ENCODE data around the gene TNNC2. TPM values are rescaled to one million over a fixed set of nuclear protein-coding genes. Genes with fewer than 3 reads are reported as not detected.

The TNNC2 gene
- polyA plus RNA-seq, 1 experiment: 0.45 TPM

DNA sequence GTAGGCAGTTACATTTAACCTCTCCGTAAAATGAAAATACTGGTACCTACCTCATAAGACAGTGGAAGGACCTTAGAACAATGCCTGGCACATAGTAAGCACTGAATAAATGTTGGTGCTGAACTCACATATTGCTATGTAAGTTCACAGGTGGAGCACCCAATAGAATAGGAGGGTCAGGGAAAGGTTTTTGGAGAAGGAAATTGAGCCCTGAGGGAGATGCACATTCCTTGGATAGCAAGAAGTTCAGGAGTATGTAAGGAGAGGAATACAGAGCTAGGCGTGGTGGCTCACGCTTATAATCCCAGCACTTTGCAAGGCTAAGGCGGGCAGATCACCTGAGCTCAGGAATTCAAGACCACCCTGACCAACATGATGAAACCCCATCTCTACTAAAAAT lies 7.6 kb downstream of the TNNC2 start:
- Histone ChIP-seq H3K4me3 (ENCODE audit: low read depth, low read length) (no peak overlapping the region), H3K9me3 (ENCODE audit: control insufficient read depth, insufficient read depth, low read length) (no peaks in the 10 kb centered on the region; the same call in 1 of the 2 replicates), H3K27ac (ENCODE audit: low read depth, low read length) (no peak overlapping the region), H3K27me3 (ENCODE audit: control insufficient read depth, insufficient read depth, low read length) (peaks cover 14% of the 10 kb centered on the region)
- CTCF ChIA-PET: interaction anchor here (0.9 to 2.1 kb wide), 4 partner anchors 19 to 151 kb away, joined by 4 to 8 read pairs (median 6); no protein-coding TSS in a partner anchor
- no peak for DNase-seq (ENCODE audit: low read depth, low spot score)
- TF ChIP-seq, protein P1, sequence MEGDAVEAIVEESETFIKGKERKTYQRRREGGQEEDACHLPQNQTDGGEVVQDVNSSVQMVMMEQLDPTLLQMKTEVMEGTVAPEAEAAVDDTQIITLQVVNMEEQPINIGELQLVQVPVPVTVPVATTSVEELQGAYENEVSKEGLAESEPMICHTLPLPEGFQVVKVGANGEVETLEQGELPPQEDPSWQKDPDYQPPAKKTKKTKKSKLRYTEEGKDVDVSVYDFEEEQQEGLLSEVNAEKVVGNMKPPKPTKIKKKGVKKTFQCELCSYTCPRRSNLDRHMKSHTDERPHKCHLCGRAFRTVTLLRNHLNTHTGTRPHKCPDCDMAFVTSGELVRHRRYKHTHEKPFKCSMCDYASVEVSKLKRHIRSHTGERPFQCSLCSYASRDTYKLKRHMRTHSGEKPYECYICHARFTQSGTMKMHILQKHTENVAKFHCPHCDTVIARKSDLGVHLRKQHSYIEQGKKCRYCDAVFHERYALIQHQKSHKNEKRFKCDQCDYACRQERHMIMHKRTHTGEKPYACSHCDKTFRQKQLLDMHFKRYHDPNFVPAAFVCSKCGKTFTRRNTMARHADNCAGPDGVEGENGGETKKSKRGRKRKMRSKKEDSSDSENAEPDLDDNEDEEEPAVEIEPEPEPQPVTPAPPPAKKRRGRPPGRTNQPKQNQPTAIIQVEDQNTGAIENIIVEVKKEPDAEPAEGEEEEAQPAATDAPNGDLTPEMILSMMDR (IDR thresholded peaks at IDR 0.05; ENCODE audit: low read depth, low read length): no peak
- POLR2A ChIA-PET: no interaction called here

DNA sequence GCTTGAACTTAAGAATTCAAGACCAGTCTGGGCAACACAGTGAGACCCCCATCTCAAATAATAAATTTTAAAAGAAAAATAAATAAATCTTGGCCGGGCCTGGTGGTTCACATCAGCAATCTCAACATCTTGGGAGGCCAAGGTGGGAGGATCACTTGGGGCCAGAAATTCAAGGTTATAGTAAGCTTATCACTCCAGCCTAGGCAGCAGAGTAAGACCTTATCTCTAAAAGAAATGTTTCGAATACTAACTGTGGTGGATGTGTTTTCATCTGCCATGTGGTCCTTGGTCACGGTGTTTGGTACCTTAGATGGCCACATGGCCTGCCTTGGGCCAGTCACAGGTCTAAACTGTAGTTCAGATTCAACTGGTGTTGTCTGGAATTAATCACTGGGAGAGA lies 8.9 kb downstream of the TNNC2 start:
- POLR2A ChIA-PET: interaction anchor here (2.3 kb wide), 1 partner anchor 15 kb away, joined by 6 read pairs; the partner anchor contains the start of gene SNX21
- H3K27me3 ChIP-seq (ENCODE audit: control insufficient read depth, insufficient read depth, low read length): peaks cover 6% of the 10 kb centered on the region
- TF ChIP-seq, protein P1 (IDR thresholded peaks at IDR 0.05; ENCODE audit: low read depth, low read length): no peak
- no peak overlapping the region for H3K4me3 ChIP-seq (ENCODE audit: low read depth, low read length)
- H3K27ac ChIP-seq (ENCODE audit: low read depth, low read length): no peak overlapping the region
- DNase-seq (ENCODE audit: low read depth, low spot score): no peak
- no peaks in the 10 kb centered on the region; the same call in 1 of the 2 replicates for H3K9me3 ChIP-seq (ENCODE audit: control insufficient read depth, insufficient read depth, low read length)
- CTCF ChIA-PET: interaction anchor here (2.1 kb wide), 1 partner anchor 18 kb away, joined by 8 read pairs; no protein-coding TSS in a partner anchor

DNA sequence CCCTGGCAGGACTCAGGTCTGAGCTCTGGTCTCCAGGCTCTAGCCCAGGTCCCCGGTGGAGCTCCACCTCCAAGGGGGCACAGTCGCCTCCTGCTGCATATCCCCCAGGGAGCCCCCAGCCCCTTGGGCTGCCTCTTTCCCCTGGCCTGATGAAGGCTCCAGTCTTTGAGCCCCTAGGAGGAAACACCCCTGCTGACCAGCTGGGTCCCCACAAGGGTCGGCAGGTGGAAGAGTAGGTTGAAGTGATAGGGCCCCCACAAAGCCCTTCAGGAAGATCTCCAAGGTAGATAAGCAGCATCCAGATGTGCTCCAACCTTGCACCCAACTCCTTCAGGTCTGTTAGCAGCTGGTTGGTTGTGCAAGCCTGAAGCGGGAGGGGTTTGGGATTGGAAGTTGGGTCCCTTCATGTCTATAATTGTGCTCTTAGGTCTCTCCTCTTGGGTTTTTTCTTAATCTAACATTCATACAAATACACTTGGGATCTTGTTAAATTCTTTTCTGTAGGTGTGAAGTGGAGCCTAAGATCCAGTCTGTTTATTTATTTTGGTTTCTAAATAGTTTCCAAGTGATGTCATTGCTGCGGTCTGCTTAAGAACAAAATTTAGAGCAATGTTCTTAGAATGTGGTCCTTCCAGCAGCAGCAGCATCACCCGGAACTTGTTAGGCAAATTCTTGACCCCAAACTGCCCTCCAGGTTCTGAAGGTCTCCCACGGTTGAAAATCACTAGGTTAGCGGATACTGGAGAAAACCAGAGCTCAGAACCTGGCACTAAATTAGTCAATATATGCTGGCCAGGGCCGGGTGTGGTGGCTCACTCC lies 9.5 kb downstream of the TNNC2 start:
- ChIA-PET POLR2A (interaction anchor here (0.6 to 2.3 kb wide), 6 partner anchors 11 to 145 kb away, joined by 3 to 6 read pairs (median 4); partner anchors contain the start of genes SNX21 and ZSWIM1), CTCF (interaction anchor here (1.0 to 2.1 kb wide), 3 partner anchors 9 to 152 kb away, joined by 3 to 8 read pairs (median 3); no protein-coding TSS in a partner anchor)
- DNase-seq (ENCODE audit: low read depth, low spot score): peak; percentile 57
- Histone ChIP-seq H3K27ac (ENCODE audit: low read depth, low read length) (no peak overlapping the region), H3K9me3 (ENCODE audit: control insufficient read depth, insufficient read depth, low read length) (no peaks in the 10 kb centered on the region; the same call in 1 of the 2 replicates), H3K27me3 (ENCODE audit: control insufficient read depth, insufficient read depth, low read length) (peaks cover 2% of the 10 kb centered on the region), H3K4me3 (ENCODE audit: low read depth, low read length) (no peak overlapping the region)
- TF ChIP-seq, protein P1 (IDR thresholded peaks at IDR 0.05; ENCODE audit: low read depth, low read length): no peak

DNA sequence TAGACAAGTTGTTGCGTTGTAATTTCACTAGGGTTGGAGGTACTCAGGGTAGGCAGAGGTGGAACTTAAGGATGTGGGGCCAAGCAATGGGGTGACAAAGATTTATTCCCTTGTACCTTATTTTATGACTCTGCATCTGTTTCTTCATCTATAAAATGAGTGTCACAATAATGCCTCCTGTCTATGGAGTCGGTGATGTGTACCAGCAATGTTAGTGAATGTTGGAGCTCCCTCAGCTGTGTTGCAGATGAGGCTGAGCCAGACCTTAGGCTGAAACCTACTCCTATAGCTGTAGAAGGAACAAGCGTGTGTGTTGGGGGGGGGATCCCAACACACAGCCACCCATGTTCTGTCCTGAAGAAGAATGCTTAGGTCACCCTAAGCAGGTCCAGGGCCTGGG lies 10.2 kb downstream of the TNNC2 start:
- no peak for DNase-seq (ENCODE audit: low read depth, low spot score)
- H3K27ac ChIP-seq (ENCODE audit: low read depth, low read length): no peak overlapping the region
- ChIA-PET POLR2A (interaction anchor here (0.6 to 2.3 kb wide), 6 partner anchors 10 to 145 kb away, joined by 3 to 6 read pairs (median 4); partner anchors contain the start of genes SNX21 and ZSWIM1), CTCF (interaction anchor here (0.6 to 1.3 kb wide), 4 partner anchors 10 to 526 kb away, joined by 3 read pairs; no protein-coding TSS in a partner anchor)
- peaks cover under 1% of the 10 kb centered on the region for H3K27me3 ChIP-seq (ENCODE audit: control insufficient read depth, insufficient read depth, low read length)
- TF ChIP-seq, protein P1 (IDR thresholded peaks at IDR 0.05; ENCODE audit: low read depth, low read length): no peak
- no peaks in the 10 kb centered on the region for H3K9me3 ChIP-seq (ENCODE audit: control insufficient read depth, insufficient read depth, low read length)
- no peak overlapping the region for H3K4me3 ChIP-seq (ENCODE audit: low read depth, low read length)
